CD14-positive monocyte (primary cell): ENCODE measurements around the gene PSMD10. TPM values are rescaled to one million over a fixed set of nuclear protein-coding genes. Genes with fewer than 3 reads are reported as not detected.

ENCODE experiments used
- DNase-seq, 3 donors: peaks; one replicate each; pipeline ENCODE4 v3.0.0-alpha.2; 2011 to 2022
- H2AFZ ChIP-seq: 2 replicates; pipeline ENCODE4 v1.6.0; 2012; ENCODE audit warnings: mild to moderate bottlenecking, low read depth, low read length, inconsistent platforms; ENCODE audit not compliant: insufficient read depth, poor library complexity, severe bottlenecking
- H3K27ac ChIP-seq, 2 donors: 1 replicate in 1 of 2; 2 replicates in 1 of 2; pipeline ENCODE4 v1.5.1; 2012 to 2013; ENCODE audit warnings: low read length in 2 of 2, control low read depth in 1 of 2, inconsistent platforms in 1 of 2, low read depth in 1 of 2, mild to moderate bottlenecking in 1 of 2
- H3K27me3 ChIP-seq, 2 donors: one replicate each; pipeline versions ENCODE4 v1.6.0 to v1.6.1; 2011 to 2013; ENCODE audit warnings: low read length in 2 of 2; ENCODE audit not compliant: control insufficient read depth in 2 of 2, insufficient read depth in 2 of 2
- H3K36me3 ChIP-seq, 2 donors: replicated peaks in 1 of 2; 1 replicate in 1 of 2; 2 replicates in 1 of 2; pipeline versions ENCODE4 v1.5.1 to v1.6.1; 2012 to 2013; ENCODE audit warnings: low read length in 2 of 2, control low read depth in 1 of 2, inconsistent platforms in 1 of 2, mild to moderate bottlenecking in 1 of 2; ENCODE audit not compliant: insufficient read depth in 2 of 2, control insufficient read depth in 1 of 2
- H3K4me1 ChIP-seq, 2 donors: 1 replicate in 1 of 2; 2 replicates in 1 of 2; pipeline versions ENCODE4 v1.5.1 to v1.6.1; 2012 to 2013; ENCODE audit warnings: low read length in 2 of 2, control low read depth in 1 of 2, inconsistent platforms in 1 of 2, mild to moderate bottlenecking in 1 of 2, moderate library complexity in 1 of 2; ENCODE audit not compliant: insufficient read depth in 2 of 2, control insufficient read depth in 1 of 2
- H3K4me2 ChIP-seq: replicated peaks from 2 replicates; pipeline ENCODE3; 2012; ENCODE audit warnings: low read length, moderate library complexity, mild to moderate bottlenecking; ENCODE audit not compliant: poor library complexity, severe bottlenecking; ENCODE audit errors: extremely low read depth
- H3K4me3 ChIP-seq, 3 experiments: fragments of 200-600 bp in 1 of 3; sonication (generic) in 1 of 3; replicated peaks in 1 of 3; 1 replicate in 2 of 3; 2 replicates in 1 of 3; pipeline ENCODE4 v1.5.1; 2011 to 2013; ENCODE audit warnings: low read length in 3 of 3, mild to moderate bottlenecking in 3 of 3, control low read depth in 2 of 3, low read depth in 2 of 3, inconsistent platforms in 1 of 3, moderate library complexity in 1 of 3
- H3K79me2 ChIP-seq: 2 replicates; pipeline ENCODE4 v1.6.0; 2012; ENCODE audit warnings: mild to moderate bottlenecking, control low read depth, inconsistent platforms, low read length, moderate library complexity; ENCODE audit not compliant: insufficient read depth
- H3K9ac ChIP-seq: 2 replicates; pipeline ENCODE4 v1.6.0; 2017; ENCODE audit warnings: low read length, mild to moderate bottlenecking; ENCODE audit not compliant: insufficient read depth, poor library complexity, severe bottlenecking
- H3K9me3 ChIP-seq, 2 donors: replicated peaks in 1 of 2; 1 replicate in 1 of 2; 2 replicates in 1 of 2; pipeline versions ENCODE4 v1.5.1 to v1.6.1; 2012 to 2013; ENCODE audit warnings: low read length in 2 of 2, control low read depth in 1 of 2; ENCODE audit not compliant: control insufficient read depth in 1 of 2, insufficient read depth in 1 of 2
- H4K20me1 ChIP-seq: 2 replicates; pipeline ENCODE4 v1.6.0; 2012; ENCODE audit warnings: mild to moderate bottlenecking, low read length, control low read depth, moderate library complexity; ENCODE audit not compliant: insufficient read depth
- H3K27ac Mint-ChIP-seq, 7 donors: one replicate each; pipeline ENCODE4 v1.8.0; 2020; ENCODE audit warnings: mild to moderate bottlenecking in 7 of 7, mixed read lengths in 7 of 7, moderate library complexity in 6 of 7, inconsistent platforms in 2 of 7
- H3K27me3 Mint-ChIP-seq, 3 donors: one replicate each; pipeline ENCODE4 v1.8.0; 2021 to 2022; ENCODE audit warnings: low read depth in 3 of 3, mild to moderate bottlenecking in 3 of 3, mixed read lengths in 3 of 3, moderate library complexity in 3 of 3, inconsistent platforms in 1 of 3
- H3K36me3 Mint-ChIP-seq, 2 donors: one replicate each; pipeline ENCODE4 v1.8.0; 2020; ENCODE audit warnings: mixed read lengths in 2 of 2, inconsistent platforms in 1 of 2, mild to moderate bottlenecking in 1 of 2
- H3K4me1 Mint-ChIP-seq: one replicate; pipeline ENCODE4 v1.8.0; 2020; ENCODE audit warnings: mild to moderate bottlenecking, mixed read lengths
- H3K4me3 Mint-ChIP-seq, 2 donors: one replicate each; pipeline ENCODE4 v1.8.0; 2020; ENCODE audit warnings: mild to moderate bottlenecking in 2 of 2, mixed read lengths in 2 of 2, moderate library complexity in 1 of 2
- H3K9me3 Mint-ChIP-seq, 7 donors: one replicate each; pipeline ENCODE4 v1.8.0; 2020 to 2022; ENCODE audit warnings: mixed read lengths in 7 of 7, mild to moderate bottlenecking in 6 of 7, moderate library complexity in 6 of 7, inconsistent platforms in 2 of 7
- CTCF ChIP-seq: fragments of 200-600 bp; IDR thresholded peaks from one replicate; pipeline ENCODE4 v1.8.0; 2022; ENCODE audit warnings: antibody characterized with exemption, mild to moderate bottlenecking
- intact Hi-C, 2 donors: fragments of 100-400 bp; cut with micrococcal nuclease; formaldehyde crosslinking; loops; one replicate each; pipeline versions ENCODE4 v1.15.0 to v1.15.1; 2023
- polyA plus RNA-seq, 3 donors: library from polyadenylated mRNA; depleted of rRNA in 1 of 3; unstranded in 2 of 3; stranded (reverse) in 1 of 3; fragments of 300-500 nt in 2 of 3; fragments of >200 nt in 1 of 3; fragmentation: Illumina TruSeq in 2 of 3; gene quantifications; 1 replicate in 2 of 3; 2 replicates in 1 of 3; pipeline ENCODE4 v1.2.3, GENCODE V29; 2012 to 2021

Gene PSMD10
- polyA plus RNA-seq, 3 donors: 17.9 to 70.4 (median 64.7) TPM

GRCh38 chrX:108055546-108055945 lies 35.8 kb downstream of the PSMD10 start:
- intact Hi-C loops: no loop called here
- DNase-seq: no peak
- no peak overlapping the region for H3K4me3 Mint-ChIP-seq
- H4K20me1 ChIP-seq: no peaks in the 10 kb centered on the region
- H3K9me3 ChIP-seq: no peaks in the 10 kb centered on the region
- H3K4me2 ChIP-seq: no peak overlapping the region
- TF ChIP-seq CTCF: no peak
- no peaks in the 10 kb centered on the region for H3K36me3 ChIP-seq
- H3K36me3 Mint-ChIP-seq: no peaks in the 10 kb centered on the region
- H3K4me3 ChIP-seq: no peak overlapping the region
- H3K4me1 Mint-ChIP-seq: peaks cover 2% of the 10 kb centered on the region
- no peaks in the 10 kb centered on the region for H3K9me3 Mint-ChIP-seq
- peaks cover 0 to 2% of the 10 kb centered on the region in 2 donors for H3K4me1 ChIP-seq
- H3K27me3 ChIP-seq: peaks cover 0 to 2% of the 10 kb centered on the region in 2 donors
- H3K79me2 ChIP-seq: no peaks in the 10 kb centered on the region
- no peak overlapping the region for H2AFZ ChIP-seq
- peaks cover 0 to 12% (median 2%) of the 10 kb centered on the region in 3 donors for H3K27me3 Mint-ChIP-seq
- H3K27ac Mint-ChIP-seq: no peak overlapping the region
- no peak overlapping the region for H3K27ac ChIP-seq
- H3K9ac ChIP-seq: no peak overlapping the region

- no peak overlapping the region for H3K4me3 Mint-ChIP-seq
- DNase-seq: no peak
- H3K9me3 Mint-ChIP-seq: no peaks in the 10 kb centered on the region
- H3K4me1 ChIP-seq: peaks cover 0 to 8% of the 10 kb centered on the region in 2 donors
- no peak overlapping the region for H2AFZ ChIP-seq
- no peak for TF ChIP-seq CTCF
- peaks cover 0 to 12% (median 2%) of the 10 kb centered on the region in 3 donors for H3K27me3 Mint-ChIP-seq
- peaks cover 12% of the 10 kb centered on the region for H3K4me1 Mint-ChIP-seq
- H3K27ac ChIP-seq: no peak overlapping the region
- H3K36me3 ChIP-seq: no peaks in the 10 kb centered on the region
- H3K79me2 ChIP-seq: no peaks in the 10 kb centered on the region
- H3K36me3 Mint-ChIP-seq: no peaks in the 10 kb centered on the region
- H3K9me3 ChIP-seq: no peaks in the 10 kb centered on the region
- no peaks in the 10 kb centered on the region for H4K20me1 ChIP-seq
- intact Hi-C loops: no loop called here
- H3K9ac ChIP-seq: no peak overlapping the region
- H3K4me3 ChIP-seq: no peak overlapping the region
- peaks cover 0 to 3% of the 10 kb centered on the region in 2 donors for H3K27me3 ChIP-seq
- H3K4me2 ChIP-seq: no peak overlapping the region
- no peak overlapping the region for H3K27ac Mint-ChIP-seq
Measured at GRCh38 chrX:108053218-108053617, 38.1 kb downstream of the PSMD10 start.
